Right lobe of liver (tissue), 4 donors: ENCODE measurements around the gene CNTRL.

ENCODE experiments used
- POLR2A ChIP-seq: fragments of 450-650 bp; IDR thresholded peaks from one replicate; pipeline ENCODE4 v1.6.1; 2017; ENCODE audit warnings: antibody characterized with exemption, mild to moderate bottlenecking
- TF ChIP-seq, protein P1 (sequence below), 4 donors: fragments of 200-600 bp in 3 of 4; fragments of 450-650 bp in 1 of 4; IDR thresholded peaks; one replicate each; pipeline versions ENCODE4 v1.5.1 to v1.8.0; 2016 to 2022; ENCODE audit warnings: antibody characterized with exemption in 4 of 4, mild to moderate bottlenecking in 2 of 4
- donor health status: DM: no; HTN: no; CAD: no.
- donor health status: DM: no; HTN: no; CAD: no.
- donor health status: DM: no; HTN: yes; CAD: no.

DNA sequence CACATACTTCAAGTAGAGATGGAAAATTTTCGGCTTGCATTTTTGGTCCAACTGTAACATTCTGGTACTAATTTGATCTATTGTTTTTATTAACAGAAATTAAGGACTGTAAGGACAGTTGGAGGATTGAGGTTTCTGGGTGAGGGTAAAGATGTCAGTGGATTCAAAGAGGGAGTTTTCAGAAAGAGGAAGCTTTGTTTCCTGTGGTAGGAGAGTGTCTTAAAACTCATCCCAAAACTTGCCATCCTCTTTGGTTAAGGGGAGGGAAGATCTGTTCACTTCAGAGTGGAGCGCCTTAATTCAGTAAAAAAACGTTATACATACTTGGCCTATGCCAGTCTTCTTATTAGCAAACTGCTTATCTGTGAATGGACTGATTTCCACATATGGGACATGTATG, 13.8 kb downstream of the CNTRL start:
- TF ChIP-seq, protein P1, sequence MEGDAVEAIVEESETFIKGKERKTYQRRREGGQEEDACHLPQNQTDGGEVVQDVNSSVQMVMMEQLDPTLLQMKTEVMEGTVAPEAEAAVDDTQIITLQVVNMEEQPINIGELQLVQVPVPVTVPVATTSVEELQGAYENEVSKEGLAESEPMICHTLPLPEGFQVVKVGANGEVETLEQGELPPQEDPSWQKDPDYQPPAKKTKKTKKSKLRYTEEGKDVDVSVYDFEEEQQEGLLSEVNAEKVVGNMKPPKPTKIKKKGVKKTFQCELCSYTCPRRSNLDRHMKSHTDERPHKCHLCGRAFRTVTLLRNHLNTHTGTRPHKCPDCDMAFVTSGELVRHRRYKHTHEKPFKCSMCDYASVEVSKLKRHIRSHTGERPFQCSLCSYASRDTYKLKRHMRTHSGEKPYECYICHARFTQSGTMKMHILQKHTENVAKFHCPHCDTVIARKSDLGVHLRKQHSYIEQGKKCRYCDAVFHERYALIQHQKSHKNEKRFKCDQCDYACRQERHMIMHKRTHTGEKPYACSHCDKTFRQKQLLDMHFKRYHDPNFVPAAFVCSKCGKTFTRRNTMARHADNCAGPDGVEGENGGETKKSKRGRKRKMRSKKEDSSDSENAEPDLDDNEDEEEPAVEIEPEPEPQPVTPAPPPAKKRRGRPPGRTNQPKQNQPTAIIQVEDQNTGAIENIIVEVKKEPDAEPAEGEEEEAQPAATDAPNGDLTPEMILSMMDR (IDR thresholded peaks at IDR 0.05): no peak
- TF ChIP-seq POLR2A: no peak
